Ishikawa (cell line): Measurements from ENCODE around the gene ARHGAP20.

Experiments
- FOXM1 ChIP-seq: IDR thresholded peaks from 2 replicates; pipeline ENCODE4 v1.6.1; 2012; ENCODE audit warnings: low read depth, borderline replicate concordance
- ZBTB7A ChIP-seq: IDR thresholded peaks from 2 replicates; pipeline ENCODE4 v1.6.1; 2012; ENCODE audit warnings: low read depth
- TF ChIP-seq, protein P1 (sequence below): IDR thresholded peaks from 2 replicates; pipeline ENCODE4 v1.6.1; 2012; ENCODE audit warnings: low read depth, mild to moderate bottlenecking

DNA sequence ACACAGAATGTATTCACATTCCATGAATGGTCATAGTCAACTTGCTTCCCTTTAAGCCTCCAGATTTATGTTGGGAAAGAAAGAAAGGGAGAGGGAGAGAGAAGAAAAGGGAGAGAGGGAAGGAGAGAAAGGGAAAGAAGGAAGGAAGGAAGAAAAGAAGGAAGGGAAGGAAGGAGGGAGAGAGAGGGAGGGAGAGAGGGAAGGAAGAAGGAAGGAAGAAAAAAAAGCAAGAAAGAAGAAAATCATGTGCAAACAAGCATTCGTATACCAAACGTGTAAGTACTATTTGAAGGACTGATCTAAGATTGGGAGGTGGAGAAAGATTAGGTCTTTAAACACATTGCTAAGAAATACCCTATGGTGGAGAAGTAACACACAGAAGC lies 23.9 kb upstream of the ARHGAP20 start:
- no peak for TF ChIP-seq ZBTB7A
- TF ChIP-seq, protein P1, sequence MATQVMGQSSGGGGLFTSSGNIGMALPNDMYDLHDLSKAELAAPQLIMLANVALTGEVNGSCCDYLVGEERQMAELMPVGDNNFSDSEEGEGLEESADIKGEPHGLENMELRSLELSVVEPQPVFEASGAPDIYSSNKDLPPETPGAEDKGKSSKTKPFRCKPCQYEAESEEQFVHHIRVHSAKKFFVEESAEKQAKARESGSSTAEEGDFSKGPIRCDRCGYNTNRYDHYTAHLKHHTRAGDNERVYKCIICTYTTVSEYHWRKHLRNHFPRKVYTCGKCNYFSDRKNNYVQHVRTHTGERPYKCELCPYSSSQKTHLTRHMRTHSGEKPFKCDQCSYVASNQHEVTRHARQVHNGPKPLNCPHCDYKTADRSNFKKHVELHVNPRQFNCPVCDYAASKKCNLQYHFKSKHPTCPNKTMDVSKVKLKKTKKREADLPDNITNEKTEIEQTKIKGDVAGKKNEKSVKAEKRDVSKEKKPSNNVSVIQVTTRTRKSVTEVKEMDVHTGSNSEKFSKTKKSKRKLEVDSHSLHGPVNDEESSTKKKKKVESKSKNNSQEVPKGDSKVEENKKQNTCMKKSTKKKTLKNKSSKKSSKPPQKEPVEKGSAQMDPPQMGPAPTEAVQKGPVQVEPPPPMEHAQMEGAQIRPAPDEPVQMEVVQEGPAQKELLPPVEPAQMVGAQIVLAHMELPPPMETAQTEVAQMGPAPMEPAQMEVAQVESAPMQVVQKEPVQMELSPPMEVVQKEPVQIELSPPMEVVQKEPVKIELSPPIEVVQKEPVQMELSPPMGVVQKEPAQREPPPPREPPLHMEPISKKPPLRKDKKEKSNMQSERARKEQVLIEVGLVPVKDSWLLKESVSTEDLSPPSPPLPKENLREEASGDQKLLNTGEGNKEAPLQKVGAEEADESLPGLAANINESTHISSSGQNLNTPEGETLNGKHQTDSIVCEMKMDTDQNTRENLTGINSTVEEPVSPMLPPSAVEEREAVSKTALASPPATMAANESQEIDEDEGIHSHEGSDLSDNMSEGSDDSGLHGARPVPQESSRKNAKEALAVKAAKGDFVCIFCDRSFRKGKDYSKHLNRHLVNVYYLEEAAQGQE: no peak
- no peak for TF ChIP-seq FOXM1
